K562 treated with DMSO at 1 percent for 4 hours (cell line): ENCODE measurements around the gene SLC15A1. TPM values are rescaled to one million over a fixed set of nuclear protein-coding genes. Genes with fewer than 3 reads are reported as not detected.

ENCODE experiments used
- total RNA-seq: library from RNA; unstranded; fragments of 300-600 nt; gene quantifications from 2 replicates; pipeline ENCODE4 v1.2.3, GENCODE V29; 2022; ENCODE audit not compliant: insufficient read depth

Gene SLC15A1
- not detected in 2 replicates for total RNA-seq

GRCh38 chr13:98752467-98753290 is at the start of gene SLC15A1:
Gene SLC15A1 (minus strand): TSS chr13:98752672. CDS start chr13:98752598, 74 bp downstream.

Other genes with a start within 250 kb of the SLC15A1 start
- 30.0 and 39.7 TPM in 2 replicates for gene STK24, start 175.6 kb downstream of the SLC15A1 start, total RNA-seq
- gene DOCK9, start 225.4 kb upstream of the SLC15A1 start, total RNA-seq: 7.8 and 11.2 TPM in 2 replicates